Measurements from ENCODE around the gene MYEOV. TPM values are rescaled to one million over a fixed set of nuclear protein-coding genes. Genes with fewer than 3 reads are reported as not detected.
A peak's percentile ranks its signal among the peaks of the same experiment; 100 is the strongest.

MYEOV gene
- total RNA-seq, 2 experiments from 2014 or later: not detected

DNA sequence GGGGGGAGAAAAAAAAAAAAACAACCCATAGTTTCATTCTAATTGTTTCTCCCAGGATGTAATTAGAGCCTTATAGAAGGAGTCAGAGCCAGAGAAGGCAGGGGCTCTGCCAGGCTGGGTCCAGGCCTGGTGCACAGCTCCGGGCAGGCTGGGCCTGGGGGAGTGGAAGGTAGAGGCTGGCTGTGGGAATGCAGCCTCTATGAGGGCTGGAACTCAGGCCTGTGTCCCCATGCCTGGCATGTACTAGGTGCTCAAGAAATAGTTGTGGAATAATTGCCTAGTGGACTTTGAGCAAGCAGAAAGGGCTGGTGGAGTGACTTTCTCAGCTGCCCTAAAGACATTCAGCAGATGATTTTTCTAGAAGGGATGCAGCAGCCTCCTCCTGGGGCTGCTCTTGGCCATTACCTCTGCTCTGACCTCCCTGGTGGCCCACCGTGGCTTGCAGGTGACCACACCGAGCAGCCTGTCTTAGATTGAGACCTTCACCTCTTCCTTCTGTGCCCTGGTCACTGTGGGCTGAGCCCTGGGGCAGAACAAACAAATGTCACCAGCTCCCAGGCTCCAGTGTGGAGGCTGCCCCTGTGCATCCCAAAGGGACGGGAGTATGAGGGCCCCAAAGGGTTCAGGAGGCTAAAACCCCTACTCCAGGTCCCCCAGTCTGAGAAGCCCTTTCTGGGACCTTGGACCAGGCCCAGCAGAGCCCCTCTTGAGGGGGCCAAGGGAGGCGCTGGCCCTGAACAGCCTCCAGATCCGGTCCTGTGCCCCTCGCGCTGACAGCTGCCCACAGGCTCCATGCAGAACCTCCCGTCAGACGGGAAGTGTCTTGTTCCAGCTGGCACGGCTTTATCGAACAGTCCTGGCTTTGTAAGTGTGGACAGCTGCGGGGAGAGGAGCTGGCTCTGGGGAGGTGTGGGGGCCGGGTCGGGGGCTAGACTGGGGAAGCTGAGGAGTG, 18.8 kb downstream of the MYEOV start:
- CTCF ChIA-PET: interaction anchor here (0.9 to 2.8 kb wide), 3 partner anchors 14 to 32 kb away, joined by 3 to 24 read pairs (median 4); no protein-coding TSS in a partner anchor
- Mint-ChIP-seq H3K27me3 (no peaks in the 10 kb centered on the region), H3K4me3 (no peak overlapping the region), H3K27ac (no peak overlapping the region), H3K36me3 (no peaks in the 10 kb centered on the region), H3K4me1 (peaks cover 23% of the 10 kb centered on the region), H3K9me3 (ENCODE audit: low read depth) (no peaks in the 10 kb centered on the region)
- ATAC-seq (no peak), DNase-seq (no peak)

DNA sequence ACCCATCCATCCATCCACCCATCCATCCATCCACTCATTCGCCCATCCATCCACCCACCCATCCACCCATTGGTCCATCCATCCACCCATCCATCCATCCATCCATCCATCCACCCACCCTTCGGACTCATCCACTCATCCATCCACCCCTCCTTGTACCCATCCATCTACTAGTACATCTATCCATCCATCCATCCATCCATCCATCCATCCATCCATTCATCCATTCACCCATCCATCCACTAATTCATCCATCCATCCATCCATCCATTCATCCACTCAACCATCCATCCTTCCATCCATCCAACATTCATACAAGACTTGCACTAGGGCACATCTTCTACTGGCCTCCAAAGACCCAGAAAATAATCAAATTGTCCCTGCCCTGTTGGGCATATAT, 20.0 kb downstream of the MYEOV start:
- Mint-ChIP-seq H3K4me1 (peaks cover 27% of the 10 kb centered on the region), H3K36me3 (no peaks in the 10 kb centered on the region), H3K27ac (no peak overlapping the region), H3K9me3 (ENCODE audit: low read depth) (no peaks in the 10 kb centered on the region), H3K27me3 (no peaks in the 10 kb centered on the region), H3K4me3 (no peak overlapping the region)
- ATAC-seq: no peak
- DNase-seq: no peak
- CTCF ChIA-PET: no interaction called here

DNA sequence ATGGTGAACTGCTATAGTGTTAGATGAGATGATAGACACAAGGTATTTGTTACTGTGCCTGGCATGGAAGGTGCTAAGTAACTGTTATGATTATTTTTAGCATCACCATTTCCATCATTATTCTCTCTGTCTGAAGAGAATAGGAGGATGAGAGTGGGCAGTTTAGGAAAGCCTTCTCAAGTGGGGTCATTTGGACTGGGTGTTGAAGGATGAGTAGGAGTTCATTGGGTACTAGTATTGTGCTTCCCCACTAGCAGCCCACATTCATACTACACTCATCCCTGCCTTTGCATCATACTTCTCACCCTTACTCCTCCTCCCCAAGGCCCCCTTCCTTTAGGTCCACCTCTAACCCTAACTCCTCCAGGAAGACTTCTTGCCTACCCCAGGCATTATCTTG, 20.6 kb downstream of the MYEOV start:
- CTCF ChIA-PET: no interaction called here
- Mint-ChIP-seq H3K36me3 (no peaks in the 10 kb centered on the region), H3K4me1 (peaks cover 27% of the 10 kb centered on the region), H3K4me3 (no peak overlapping the region), H3K9me3 (ENCODE audit: low read depth) (no peaks in the 10 kb centered on the region), H3K27ac (no peak overlapping the region), H3K27me3 (no peaks in the 10 kb centered on the region)
- no peak for DNase-seq
- ATAC-seq: no peak

DNA sequence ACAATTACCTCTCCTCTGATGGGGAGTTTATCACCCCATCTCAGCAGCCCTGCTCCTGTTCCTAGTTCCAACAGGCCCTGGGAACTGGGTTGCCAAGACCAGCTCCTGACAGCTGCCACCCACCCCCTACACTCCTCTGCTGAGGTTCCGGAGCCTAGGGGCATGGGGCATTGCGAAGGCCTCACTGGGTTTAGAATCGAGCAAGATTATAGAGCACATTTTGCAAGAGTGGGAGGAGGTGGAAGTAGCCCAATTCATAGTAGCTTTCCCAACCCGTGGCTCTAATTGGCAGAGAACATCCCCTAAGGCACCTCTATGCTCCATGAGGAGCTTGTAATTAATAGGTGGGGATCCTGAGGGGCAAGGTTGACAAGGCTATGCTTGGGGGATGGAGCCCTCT, 23.0 kb downstream of the MYEOV start:
- ATAC-seq (no peak), DNase-seq (no peak)
- Mint-ChIP-seq H3K27me3 (no peaks in the 10 kb centered on the region), H3K4me3 (no peak overlapping the region), H3K36me3 (no peaks in the 10 kb centered on the region), H3K4me1 (peaks cover 14% of the 10 kb centered on the region), H3K9me3 (ENCODE audit: low read depth) (no peaks in the 10 kb centered on the region), H3K27ac (no peak overlapping the region)
- CTCF ChIA-PET: interaction anchor here (1.2 kb wide), 1 partner anchor 11 kb away, joined by 3 read pairs; no protein-coding TSS in a partner anchor

DNA sequence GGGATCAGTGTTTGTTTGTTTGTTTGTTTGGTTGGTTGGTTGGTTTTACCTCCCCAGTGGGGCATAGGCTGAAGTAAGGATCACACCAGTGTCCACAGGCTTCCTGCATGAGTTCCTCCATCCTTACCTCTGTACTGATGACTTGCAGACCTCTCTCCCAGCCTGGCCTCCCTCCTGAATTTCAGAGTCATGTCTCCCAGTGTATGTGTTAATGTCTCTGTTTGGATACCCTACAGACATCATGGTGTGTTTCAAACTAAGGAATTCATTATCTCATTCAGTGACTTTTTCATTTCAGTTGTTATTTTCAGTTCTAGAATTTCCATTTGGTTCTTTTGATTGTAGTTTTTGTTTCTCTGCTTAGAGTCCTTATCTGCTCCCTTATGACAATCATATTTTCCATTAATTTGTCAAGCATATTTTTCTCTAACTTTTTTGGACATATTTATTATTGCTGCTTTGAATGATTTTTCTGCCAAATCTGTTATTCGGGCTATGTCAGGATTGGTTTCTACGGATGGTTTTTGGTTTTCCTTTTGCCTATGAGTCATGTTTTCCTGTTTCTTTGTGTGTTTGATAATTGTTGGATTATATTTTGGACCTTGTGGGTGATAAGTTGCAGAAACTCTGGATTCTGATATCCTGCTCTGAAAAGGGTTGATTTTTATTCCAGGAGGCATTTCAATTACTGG, 23.6 kb downstream of the MYEOV start:
- H3K9me3 Mint-ChIP-seq (ENCODE audit: low read depth): no peaks in the 10 kb centered on the region
- no peaks in the 10 kb centered on the region for H3K27me3 Mint-ChIP-seq
- no peak overlapping the region for H3K4me3 Mint-ChIP-seq
- H3K27ac Mint-ChIP-seq: no peak overlapping the region
- ATAC-seq: no peak
- CTCF ChIA-PET: interaction anchor here (1.2 kb wide), 1 partner anchor 11 kb away, joined by 3 read pairs; no protein-coding TSS in a partner anchor
- H3K4me1 Mint-ChIP-seq: peaks cover 10% of the 10 kb centered on the region
- H3K36me3 Mint-ChIP-seq: no peaks in the 10 kb centered on the region
- no peak for DNase-seq

DNA sequence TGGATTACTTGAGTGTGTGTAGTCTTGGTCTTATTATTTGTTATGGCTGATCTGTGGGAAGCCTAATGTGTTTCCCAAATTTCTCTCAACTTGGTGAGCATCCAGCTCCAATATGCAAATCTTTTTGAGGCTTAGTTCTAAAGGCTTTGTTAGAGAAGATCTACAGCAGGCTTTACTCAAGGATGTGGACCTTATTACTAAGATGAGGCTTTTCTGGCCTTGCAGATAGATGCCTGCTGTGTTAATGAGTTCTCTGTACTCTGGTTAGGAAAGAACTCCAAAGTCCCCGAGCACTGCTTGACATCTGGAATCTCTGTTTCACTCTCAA, 24.1 kb downstream of the MYEOV start:
- Mint-ChIP-seq H3K27me3 (no peaks in the 10 kb centered on the region), H3K4me1 (peaks cover 7% of the 10 kb centered on the region), H3K27ac (no peak overlapping the region), H3K36me3 (no peaks in the 10 kb centered on the region), H3K9me3 (ENCODE audit: low read depth) (no peaks in the 10 kb centered on the region), H3K4me3 (no peak overlapping the region)
- no peak for DNase-seq
- ATAC-seq: no peak
- CTCF ChIA-PET: no interaction called here

DNA sequence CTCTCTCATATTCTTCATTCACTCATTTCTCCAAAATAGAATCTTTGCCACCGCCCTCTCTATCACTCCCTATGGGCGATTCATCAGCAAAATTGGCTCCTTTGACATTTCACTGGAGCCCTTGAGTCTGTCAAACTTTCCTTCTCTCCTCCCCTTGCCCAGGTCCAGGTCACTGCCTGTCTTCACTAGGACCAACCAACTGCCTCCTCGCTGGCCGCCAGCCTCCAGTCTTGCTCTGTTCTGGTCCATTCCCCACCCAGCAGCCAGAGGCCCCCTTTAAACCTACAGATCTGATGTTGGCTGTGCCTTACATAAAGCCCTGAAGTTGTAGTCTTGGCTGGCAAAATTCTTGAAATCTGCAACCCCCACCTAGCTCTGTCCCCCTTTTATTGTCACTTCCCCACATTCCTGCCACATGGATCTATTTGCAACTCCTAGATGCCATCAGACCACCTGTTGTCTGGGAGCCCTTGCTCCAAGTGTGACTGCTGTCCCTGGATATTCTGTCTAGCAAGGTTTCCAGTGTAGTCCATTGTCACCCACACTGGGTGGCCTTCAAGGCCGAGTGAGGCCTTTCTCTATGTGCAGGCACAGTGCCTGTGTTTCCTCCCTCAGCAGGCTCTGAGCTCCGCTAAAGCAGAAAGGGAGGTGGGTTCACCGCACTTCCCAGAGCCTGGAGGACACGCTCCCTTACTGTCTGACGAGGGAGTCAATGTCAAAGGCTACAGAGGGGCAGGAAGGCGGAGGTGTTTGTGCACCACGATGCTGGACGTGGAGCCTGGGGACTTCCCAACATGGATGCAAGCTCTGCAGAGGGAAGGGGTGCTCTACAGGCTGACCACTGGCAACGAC, 25.5 kb downstream of the MYEOV start:
- Mint-ChIP-seq H3K36me3 (no peaks in the 10 kb centered on the region), H3K27me3 (no peaks in the 10 kb centered on the region), H3K4me3 (no peak overlapping the region), H3K27ac (no peak overlapping the region), H3K9me3 (ENCODE audit: low read depth) (no peaks in the 10 kb centered on the region), H3K4me1 (peaks cover 7% of the 10 kb centered on the region)
- no peak for DNase-seq
- CTCF ChIA-PET: no interaction called here
- no peak for ATAC-seq

DNA sequence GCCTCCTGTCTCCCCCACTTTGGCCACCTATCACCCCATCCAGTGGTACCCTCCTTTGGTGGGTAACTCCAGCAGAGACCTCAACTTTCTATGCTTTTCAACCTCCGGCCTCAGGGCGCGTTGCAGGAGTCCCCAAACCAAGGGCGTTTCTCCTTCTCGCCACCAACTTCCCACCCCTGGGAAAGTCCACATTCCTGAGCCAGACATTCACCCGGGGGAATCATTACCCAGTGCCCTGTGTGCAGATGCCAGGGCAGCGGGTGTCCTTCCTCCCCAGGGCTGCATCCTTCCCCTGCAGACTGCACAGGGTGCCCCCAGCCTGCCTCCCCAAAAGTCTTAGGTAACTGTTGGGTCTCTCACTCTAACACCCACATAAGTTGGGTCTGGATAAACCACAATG, 26.4 kb downstream of the MYEOV start:
- Mint-ChIP-seq H3K9me3 (ENCODE audit: low read depth) (no peaks in the 10 kb centered on the region), H3K27ac (no peak overlapping the region), H3K36me3 (no peaks in the 10 kb centered on the region), H3K4me1 (peaks cover 7% of the 10 kb centered on the region), H3K27me3 (no peaks in the 10 kb centered on the region), H3K4me3 (no peak overlapping the region)
- ATAC-seq (no peak), DNase-seq (no peak)
- CTCF ChIA-PET: no interaction called here

DNA sequence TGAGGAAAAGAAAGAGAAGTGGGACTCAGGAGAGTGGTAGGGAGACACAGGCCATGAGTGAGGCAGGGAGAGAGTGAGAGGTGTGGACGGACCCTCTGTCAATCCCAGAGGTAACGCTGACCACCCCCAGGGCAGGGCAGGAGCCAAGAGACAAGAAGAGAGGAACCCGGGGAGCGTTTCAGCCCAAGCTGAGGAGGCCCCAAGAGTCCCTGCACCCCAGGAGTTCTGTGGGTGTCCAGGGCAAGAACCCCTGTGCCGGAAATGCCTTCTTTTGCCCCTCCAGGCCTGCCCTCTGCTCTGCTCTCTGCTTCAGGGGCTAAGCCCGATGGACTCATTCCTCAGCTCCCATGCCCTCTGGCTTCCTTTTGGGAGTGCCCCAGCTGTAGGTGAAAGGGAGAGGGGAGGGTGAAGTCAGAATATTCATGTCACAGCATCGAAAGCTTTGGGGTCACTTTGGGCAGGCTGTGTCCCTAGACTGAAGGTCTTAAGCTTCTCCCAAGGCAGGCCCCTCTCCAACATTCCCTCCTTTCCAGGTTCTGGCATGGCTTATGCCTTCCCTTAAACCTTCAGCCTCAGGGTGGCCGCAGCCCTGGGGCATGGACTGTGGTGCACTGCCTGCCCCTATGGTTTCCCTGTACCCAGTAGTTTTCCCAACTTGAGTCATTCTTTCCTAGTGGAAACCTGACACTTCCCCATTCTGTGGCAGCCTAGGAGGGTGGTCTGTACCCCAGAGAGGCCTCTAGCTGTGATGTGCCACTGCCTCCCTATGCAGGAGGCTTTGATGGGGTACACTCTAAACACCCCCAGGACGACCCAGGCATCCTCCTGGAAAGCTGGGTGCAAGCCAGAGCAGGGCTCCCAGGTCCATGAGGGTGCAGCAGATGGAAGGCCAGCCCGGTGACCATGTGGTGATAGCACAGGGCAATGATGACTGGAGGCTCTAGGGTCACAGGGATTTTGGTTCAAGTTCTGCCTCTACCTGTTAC, 27.1 kb downstream of the MYEOV start:
- CTCF ChIA-PET: no interaction called here
- no peaks in the 10 kb centered on the region for H3K36me3 Mint-ChIP-seq
- H3K27ac Mint-ChIP-seq: no peak overlapping the region
- no peak overlapping the region for H3K4me3 Mint-ChIP-seq
- no peaks in the 10 kb centered on the region for H3K9me3 Mint-ChIP-seq (ENCODE audit: low read depth)
- ATAC-seq: no peak
- H3K27me3 Mint-ChIP-seq: no peaks in the 10 kb centered on the region
- H3K4me1 Mint-ChIP-seq: peaks cover 7% of the 10 kb centered on the region
- DNase-seq: no peak

DNA sequence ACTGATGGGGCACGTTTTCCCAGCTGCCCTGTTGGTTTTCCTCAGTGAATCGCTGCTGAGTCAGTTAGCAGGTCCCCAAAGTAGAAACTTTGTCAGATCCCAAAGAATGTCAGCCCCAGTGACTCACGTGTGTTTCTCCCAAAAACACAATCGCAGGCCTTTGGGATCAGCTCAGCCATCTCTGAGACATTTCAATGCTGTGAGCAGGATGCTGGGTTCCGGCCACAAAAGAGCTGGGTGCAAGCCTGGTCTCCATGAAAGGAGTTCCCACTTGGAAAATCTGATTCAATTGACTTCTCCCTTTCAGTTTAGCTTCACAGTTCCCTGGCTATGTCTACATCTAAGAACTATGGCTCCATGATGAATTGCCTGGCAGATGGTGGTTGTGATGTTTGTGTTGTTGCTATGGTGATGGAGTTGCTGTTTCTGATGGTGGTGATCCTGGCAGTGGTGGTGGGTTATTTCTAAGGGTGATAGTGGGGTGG, 28.0 kb downstream of the MYEOV start:
- H3K36me3 Mint-ChIP-seq: no peaks in the 10 kb centered on the region
- H3K27me3 Mint-ChIP-seq: no peaks in the 10 kb centered on the region
- no peak overlapping the region for H3K27ac Mint-ChIP-seq
- no peak overlapping the region for H3K4me3 Mint-ChIP-seq
- DNase-seq: no peak
- CTCF ChIA-PET: no interaction called here
- no peak for ATAC-seq
- no peaks in the 10 kb centered on the region for H3K9me3 Mint-ChIP-seq (ENCODE audit: low read depth)
- H3K4me1 Mint-ChIP-seq: peaks cover 7% of the 10 kb centered on the region

DNA sequence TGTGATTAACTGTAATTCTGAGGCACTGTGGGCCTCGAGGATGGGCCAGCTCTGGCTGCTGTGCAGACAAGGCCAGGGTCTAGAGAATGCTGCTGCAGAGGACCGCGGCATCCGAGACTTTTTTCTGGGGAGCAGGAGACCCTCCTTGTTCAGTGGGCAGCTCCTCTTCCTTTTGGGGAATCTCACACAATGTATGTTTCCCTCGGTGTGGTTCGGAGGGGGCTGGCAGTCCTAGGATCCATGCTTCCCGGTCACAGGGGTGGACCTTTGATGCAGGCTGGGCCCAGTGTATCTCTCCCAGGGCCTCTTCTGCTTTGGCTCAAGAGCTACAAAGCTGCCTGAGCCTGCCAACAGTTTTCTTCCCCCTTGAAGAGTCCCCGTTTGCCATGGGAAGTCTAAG, 31.5 kb downstream of the MYEOV start:
- CTCF ChIA-PET: no interaction called here
- DNase-seq (peak; percentile 9), ATAC-seq (no peak)

DNA sequence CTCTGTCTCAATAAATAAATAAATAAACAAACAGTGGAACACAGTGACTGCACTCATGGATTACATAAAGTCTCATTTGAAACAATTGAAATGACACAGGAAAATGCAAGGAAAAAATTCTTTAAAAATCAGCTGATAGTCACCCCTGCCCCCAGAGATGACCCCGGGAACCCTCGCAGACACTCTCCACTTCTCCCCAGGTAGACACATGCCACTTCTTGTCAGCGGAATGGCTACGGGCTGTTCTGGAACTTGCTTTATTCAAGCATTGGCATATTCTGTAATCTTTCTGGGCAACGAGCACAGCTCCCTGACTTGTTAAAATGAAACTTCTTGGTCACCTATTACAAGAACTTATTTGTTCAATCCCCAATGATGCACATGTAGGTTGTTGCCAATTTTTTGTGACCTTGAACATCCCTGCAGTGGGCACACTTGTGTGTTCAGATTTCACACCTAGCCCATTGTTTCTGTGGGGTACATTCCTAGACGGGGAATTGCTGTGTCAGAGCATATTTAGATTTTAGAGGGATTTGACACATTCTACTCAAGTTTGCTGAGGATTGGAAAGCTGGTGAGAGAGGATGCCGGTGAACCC, 32.8 kb downstream of the MYEOV start:
- CTCF ChIA-PET: interaction anchor here (1.0 kb wide), 1 partner anchor 34 kb away, joined by 3 read pairs; no protein-coding TSS in a partner anchor
- Mint-ChIP-seq H3K36me3 (no peaks in the 10 kb centered on the region), H3K4me3 (no peak overlapping the region), H3K9me3 (ENCODE audit: low read depth) (no peaks in the 10 kb centered on the region), H3K27ac (no peak overlapping the region), H3K27me3 (peaks cover 10% of the 10 kb centered on the region), H3K4me1 (no peaks in the 10 kb centered on the region)
- ATAC-seq (no peak), DNase-seq (peak; percentile 5)

More for the DNA sequence above, 31.5 kb downstream of the MYEOV start:
- Mint-ChIP-seq H3K27ac (no peak overlapping the region), H3K27me3 (peaks cover 6% of the 10 kb centered on the region), H3K9me3 (ENCODE audit: low read depth) (no peaks in the 10 kb centered on the region), H3K4me3 (no peak overlapping the region), H3K36me3 (no peaks in the 10 kb centered on the region), H3K4me1 (no peaks in the 10 kb centered on the region)
